Activated CD4-positive, alpha-beta T cell treated with anti-CD3 and anti-CD28 coated beads, Interleukin-2, amount 50 U/mL, for 1 hour (primary cell): ENCODE data around the gene CCN2.
A peak's percentile ranks its signal among the peaks of the same experiment; 100 is the strongest.
"Not testable (repeated sequence)": the region's sequence is repeated elsewhere in the genome, so short reads cannot be mapped to it uniquely, and the experiment has no call there.

Experiments used
- DNase-seq: peaks from one replicate; pipeline ENCODE4 v3.0.0-alpha.2; 2020

Gene CCN2

GRCh38 chr6:131937703-131938631, 13.2 kb downstream of the CCN2 start:
- no peak for DNase-seq

- DNase-seq: no peak
Measured at GRCh38 chr6:131937226-131937625, 13.9 kb downstream of the CCN2 start.

- no peak for DNase-seq
Measured at GRCh38 chr6:131936156-131936555, 15.0 kb downstream of the CCN2 start.

DNA sequence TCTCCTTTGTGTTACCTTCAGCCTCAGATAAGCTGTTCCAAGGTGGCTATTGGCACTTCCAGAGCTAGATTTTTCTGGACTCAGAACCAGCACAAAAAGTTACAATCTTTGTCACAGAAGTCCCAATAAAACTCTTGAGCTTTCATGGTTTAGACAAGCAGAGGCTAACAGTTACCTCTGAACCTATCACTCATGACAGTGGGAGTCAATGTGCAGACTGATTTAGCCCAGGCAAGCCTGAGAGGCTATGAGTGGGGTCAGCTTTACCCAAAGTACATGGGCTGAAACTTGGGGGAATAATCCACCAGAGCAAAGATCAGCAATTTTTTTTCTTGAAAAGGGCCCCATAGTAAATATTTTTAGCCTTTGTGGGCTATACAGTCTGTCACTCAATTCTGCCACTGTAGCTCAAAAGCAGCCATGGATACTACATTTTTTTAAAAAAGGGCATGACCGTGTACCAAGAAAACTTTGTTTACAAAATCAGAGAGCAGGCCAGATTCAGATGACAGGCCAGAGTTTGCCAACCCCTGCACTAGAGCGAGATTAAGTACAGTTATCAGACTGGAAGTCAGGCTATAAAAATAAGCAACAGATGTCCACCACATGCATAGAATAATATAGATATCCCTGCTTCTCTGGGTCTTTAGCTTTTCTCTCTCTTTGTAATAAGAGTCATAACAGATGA, 20.0 kb downstream of the CCN2 start:
- DNase-seq: no peak

GRCh38 chr6:131929976-131930375, 21.2 kb downstream of the CCN2 start:
- no peak for DNase-seq

GRCh38 chr6:131929264-131929663, 21.9 kb downstream of the CCN2 start:
- DNase-seq: no peak

DNA sequence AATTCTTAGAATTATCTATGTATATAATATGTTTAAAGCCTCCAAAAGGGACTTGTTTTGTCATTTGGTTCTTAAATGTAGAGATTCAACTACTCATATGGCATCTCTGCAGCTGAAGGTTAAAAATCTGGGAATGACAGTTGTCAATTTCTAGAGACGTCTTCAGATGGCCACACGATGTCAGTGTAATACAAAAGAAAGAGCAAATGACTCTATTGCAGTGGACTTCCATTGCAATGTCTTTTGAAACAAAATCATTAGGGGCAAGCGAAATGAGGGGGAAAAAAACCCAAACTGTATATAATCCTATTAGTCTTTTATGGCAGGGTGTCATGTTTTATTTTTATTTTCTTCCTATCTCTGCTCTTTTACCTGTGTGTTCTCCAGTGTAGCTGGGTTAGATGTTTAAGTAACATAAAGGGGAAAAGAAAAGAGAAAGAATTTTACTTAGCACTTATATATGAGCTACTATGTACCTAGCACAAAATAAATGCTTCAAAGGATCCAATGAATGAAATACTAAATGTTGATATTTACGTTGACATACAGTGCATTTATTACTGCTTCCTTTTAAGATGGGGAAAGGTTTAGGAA, 26.2 kb downstream of the CCN2 start:
- DNase-seq: no peak

DNA sequence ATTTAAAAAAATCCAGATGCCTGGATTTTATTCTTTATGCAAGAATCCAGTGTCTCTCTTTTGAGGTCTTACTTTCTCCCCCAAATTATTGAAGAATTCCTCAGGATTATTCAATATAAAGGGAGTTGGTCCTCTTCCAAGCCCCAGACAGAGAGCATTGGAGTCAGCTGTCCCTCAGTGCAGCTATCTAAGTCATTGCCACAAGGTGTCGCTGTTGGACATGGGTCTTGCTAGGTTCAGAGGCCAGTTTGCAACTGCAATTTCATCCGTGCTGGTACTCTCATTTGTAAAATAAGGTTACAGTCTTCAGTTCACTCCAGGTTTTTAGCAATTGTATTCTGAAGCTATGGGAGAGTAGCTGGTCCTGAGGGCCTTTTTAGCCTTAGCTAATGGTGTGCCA, 27.8 kb downstream of the CCN2 start:
- DNase-seq: peak; percentile 5

- no peak for DNase-seq
Measured at GRCh38 chr6:131920656-131921055, 30.5 kb downstream of the CCN2 start.

DNA sequence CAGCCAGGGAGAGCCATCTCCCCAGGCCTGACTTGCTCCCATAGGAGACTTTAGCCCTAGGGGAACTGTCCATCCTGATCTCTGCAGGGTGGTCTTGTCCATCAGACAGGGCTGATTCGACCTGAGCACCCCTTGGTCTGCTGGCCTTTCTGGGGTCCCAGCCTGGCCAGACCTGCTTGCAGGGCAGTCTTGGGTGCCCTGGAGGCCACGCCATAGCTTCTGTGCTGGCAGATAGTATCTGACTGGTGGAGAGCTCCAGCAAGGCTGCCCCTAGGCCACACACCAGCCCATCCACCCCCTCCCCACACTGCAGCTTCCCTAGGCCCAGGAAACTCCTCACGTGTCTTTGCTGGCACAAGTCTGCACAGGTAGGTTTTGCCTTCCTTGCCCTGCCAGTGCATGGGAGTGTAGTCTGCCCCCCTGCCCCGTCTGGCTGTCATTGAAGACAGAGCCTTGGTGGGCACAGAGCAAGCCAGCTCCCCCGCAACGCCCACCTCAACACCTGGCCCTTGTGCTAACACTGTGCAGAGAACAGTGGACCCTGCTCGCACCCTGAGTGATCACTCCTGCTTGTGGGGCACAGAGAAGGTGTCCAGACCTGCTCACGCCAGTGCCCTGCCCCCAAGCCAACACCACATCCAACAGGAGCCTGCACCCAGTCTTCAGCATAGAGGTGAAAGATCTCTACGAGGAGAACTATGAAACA, 32.4 kb downstream of the CCN2 start:
- no peak for DNase-seq

DNA sequence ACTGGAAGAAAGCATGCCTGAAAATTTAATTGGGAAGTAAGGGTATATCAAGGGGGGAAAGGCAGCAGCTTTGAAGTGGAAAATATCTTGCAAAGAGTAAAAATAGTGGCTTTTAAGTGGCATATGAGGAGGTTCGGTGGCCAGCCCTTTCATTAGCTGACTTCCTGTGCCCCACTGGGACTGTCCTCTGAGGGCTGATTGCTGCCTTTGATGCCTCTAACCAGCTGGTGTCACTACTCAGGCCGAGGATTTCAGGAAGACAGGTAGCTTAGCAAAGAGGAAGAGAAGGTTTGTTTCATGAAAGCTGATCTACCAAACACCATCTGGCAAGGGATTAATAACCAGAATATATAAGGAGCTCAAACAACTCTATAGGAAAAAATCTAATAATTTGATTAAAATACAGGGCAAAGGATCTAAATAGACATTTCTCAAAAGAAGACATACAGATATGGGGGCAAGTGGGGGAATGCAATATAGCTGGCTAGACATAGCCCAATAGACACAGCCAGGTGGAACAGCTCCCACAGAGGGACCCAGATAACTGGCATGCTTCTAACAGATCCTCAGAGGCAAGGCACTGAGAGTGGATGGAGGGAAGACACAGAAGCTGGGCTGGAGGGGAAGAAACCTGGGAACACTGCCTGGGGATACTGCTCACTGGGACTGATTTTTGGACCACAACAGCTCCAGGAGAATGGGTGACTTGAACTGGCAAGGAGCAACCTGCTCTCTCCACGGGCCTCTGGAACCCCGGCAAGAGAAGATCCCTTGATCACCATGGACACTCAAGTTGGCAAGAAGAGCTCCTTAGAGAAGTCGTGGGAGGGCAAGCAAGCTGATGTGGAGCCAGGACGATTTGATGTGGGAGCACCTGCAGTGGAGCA, 33.2 kb downstream of the CCN2 start:
- no peak for DNase-seq

- DNase-seq: no peak
Measured at GRCh38 chr6:131917318-131917717, 33.9 kb downstream of the CCN2 start.

DNA sequence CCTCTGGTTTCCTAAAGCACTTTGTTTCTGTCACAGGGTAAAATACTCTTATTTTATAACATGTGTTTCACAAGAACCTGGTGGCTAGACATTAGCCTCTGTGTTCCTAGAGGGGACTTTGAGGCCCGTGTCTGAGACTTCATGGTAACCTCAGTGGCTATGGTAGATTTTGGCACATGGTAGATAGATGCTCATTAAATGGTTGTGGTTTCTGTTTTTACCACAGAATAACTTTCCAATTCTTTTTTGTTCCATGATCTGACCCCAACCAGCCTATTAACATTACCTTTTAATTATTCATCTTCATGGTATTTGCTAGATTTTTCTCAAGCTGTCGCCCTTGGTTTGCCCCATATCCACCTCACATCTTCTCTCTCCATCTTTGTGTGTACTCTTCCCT, 34.3 kb downstream of the CCN2 start:
- no peak for DNase-seq

DNA sequence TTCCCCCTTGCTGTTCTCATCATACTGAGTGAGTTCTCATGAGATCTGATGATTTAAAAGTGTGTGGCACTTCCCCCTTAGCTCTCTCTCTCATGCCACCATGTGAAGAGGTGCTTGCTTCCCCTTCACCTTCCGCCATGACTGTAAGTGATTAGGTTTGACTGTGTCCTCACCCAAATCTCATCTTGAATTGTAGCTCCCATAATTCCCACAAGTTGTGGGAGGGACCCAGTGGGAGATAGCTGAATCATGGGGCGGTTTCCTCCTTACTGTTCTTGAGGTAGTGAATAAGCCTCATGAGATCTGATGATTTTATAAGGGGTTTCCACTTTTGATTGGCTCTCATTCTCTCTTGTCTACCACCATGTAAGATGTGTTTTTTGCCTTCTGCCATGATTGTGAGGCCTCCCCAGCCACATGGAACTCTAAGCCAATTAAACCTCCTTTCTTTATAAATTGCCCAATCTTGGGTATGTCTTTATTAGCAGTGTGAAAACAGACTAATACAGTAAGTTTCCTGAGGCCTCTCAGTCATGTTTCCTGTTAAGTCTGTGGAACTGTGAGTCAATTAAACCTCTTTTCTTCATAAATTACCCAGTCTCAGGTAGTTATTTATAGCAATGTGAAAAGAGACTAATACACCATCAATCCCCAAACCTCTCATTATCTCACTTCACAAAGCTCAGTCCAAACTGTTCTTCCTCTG, 34.9 kb downstream of the CCN2 start:
- not testable (repeated sequence) for DNase-seq

GRCh38 chr6:131914967-131915751, 36.0 kb downstream of the CCN2 start:
- DNase-seq: peak; percentile 38

DNA sequence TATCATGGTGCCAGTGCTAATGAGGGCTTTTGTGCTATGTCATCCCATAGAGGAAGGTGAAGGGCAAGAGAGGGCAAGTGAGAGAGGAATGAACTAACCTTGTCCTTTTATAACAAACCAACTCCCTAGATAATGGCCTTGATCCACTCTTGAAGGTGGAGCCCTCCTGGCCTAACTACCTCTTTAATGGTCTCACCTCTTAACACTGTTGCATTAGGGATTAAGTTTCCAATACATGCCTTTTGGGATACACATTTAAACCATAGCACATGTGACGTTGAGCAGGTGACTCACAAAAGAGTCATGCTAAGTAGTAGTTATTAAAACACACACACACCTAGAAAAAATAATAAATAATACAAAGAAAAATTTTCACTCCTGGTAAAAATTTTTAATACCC, 36.9 kb downstream of the CCN2 start:
- DNase-seq: no peak

DNA sequence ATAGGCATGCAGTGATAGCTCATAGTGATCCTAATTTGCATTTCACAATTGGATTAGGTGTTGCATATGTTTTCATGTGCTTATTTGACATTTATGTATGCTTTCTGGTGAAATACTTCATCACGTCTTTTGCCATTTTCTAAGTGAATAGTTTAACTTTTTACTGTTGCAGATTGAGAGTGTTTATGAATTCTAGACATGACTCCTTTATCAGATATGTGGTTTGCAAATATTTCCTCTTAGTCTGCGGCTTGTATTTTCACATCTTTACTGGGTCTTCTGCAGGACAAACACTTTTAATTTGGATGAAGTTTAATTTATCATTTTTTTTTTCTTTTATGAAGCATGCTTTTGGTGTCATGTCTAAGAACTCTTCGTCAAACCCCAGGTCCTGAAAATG, 39.2 kb downstream of the CCN2 start:
- no peak for DNase-seq

GRCh38 chr6:131910956-131911355, 40.2 kb downstream of the CCN2 start:
- no peak for DNase-seq

DNA sequence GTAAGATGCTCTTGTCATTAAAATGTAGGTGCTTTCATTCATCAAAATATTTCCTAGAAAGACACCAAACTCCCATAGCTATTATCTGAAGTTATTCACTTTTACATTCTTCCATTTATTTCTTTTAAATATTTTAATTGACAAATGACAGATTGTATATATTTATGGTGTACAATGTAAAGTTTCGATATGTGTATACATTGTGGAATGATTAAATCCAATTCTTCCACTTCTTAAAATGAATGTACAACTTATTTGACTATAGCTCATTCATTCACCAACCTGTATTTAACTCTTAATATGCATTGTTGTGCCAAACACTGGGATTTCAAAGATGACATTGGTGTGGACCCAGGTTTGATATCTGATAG, 41.0 kb downstream of the CCN2 start:
- no peak for DNase-seq

GRCh38 chr6:131909408-131910218, 41.6 kb downstream of the CCN2 start:
- DNase-seq: peak; percentile 66
